GM12878 (cell line): Measurements from ENCODE around the gene RIT1. TPM values are rescaled to one million over a fixed set of nuclear protein-coding genes. Genes with fewer than 3 reads are reported as not detected.

ENCODE experiments used
- ATAC-seq: fragments of 200-7000 bp; cut with Tn5 transposase; 3 replicates; pipeline ENCODE4 v1.9.1; 2020; ENCODE audit warnings: mild to moderate bottlenecking, moderate library complexity
- BruUV-seq: library from RNA; stranded (reverse); fragments of 400-500 nt; replicated peaks from 2 replicates; lab custom pipeline; 2021; lab: Mats Ljungman, UMichigan
- CTCF ChIA-PET: fragments of 300-600 bp; sonication (Branson Sonifier 250); formaldehyde crosslinking; extraction: SDS; loops from one replicate; lab custom pipeline; 2021; ENCODE audit warnings: inconsistent platforms; lab: Yijun Ruan, JAX
- POLR2A ChIA-PET: fragments of 350-600 bp; formaldehyde crosslinking; extraction: SDS; loops from one replicate; lab custom pipeline; 2021; ENCODE audit warnings: inconsistent platforms; lab: Charles Lee
- RAD21 ChIA-PET: fragments of 300-600 bp; sonication (Branson Sonifier 250); formaldehyde crosslinking; loops from one replicate; lab custom pipeline; 2023; ENCODE audit warnings: antibody characterized with exemption; ENCODE audit not compliant: unreplicated experiment; lab: Charles Lee
- SMC1A ChIA-PET: fragments of 300-600 bp; sonication (Branson Sonifier 250); formaldehyde crosslinking; loops from one replicate; lab custom pipeline; 2023; ENCODE audit not compliant: unreplicated experiment, uncharacterized antibody; lab: Charles Lee
- DNase-seq: peaks from one replicate; pipeline ENCODE4 v3.0.0-alpha.2; 2011; ENCODE audit warnings: low read depth, low spot score
- FAIRE-seq: peaks from 3 replicates; lab custom pipeline; 2011; peaks lifted over from hg19 to GRCh38; lab: Jason Lieb, UNC
- H2AFZ ChIP-seq: 2 replicates; pipeline ENCODE4 v1.6.0; 2011; ENCODE audit warnings: low read depth, low read length, control low read depth; ENCODE audit not compliant: control insufficient read depth
- H3K27ac ChIP-seq: 2 replicates; pipeline ENCODE4 v1.5.1; 2011; ENCODE audit warnings: control low read depth; ENCODE audit not compliant: control insufficient read depth, insufficient read depth
- H3K27me3 ChIP-seq, 2 experiments: replicated peaks in 1 of 2; 2 replicates each; pipeline versions ENCODE4 v1.6.0 to v1.6.1; 2011; ENCODE audit warnings: low read length in 1 of 2; ENCODE audit not compliant: control insufficient read depth in 2 of 2, insufficient read depth in 2 of 2
- H3K36me3 ChIP-seq, 2 experiments: 2 replicates each; pipeline ENCODE4 v1.5.1; 2011; ENCODE audit warnings: low read length in 1 of 2; ENCODE audit not compliant: control insufficient read depth in 2 of 2, insufficient read depth in 2 of 2
- H3K4me1 ChIP-seq: 2 replicates; pipeline ENCODE4 v1.6.1; 2011; ENCODE audit warnings: mild to moderate bottlenecking, low read length, moderate library complexity, mixed read lengths; ENCODE audit not compliant: control insufficient read depth, insufficient read depth
- H3K4me2 ChIP-seq: 2 replicates; pipeline ENCODE4 v1.6.0; 2011; ENCODE audit warnings: control low read depth; ENCODE audit not compliant: control insufficient read depth, insufficient read depth
- H3K4me3 ChIP-seq: fragments of 200-600 bp; sonication (generic); 2 replicates; pipeline ENCODE4 v1.5.1; 2016
- H3K79me2 ChIP-seq: 2 replicates; pipeline ENCODE4 v1.6.0; 2011; ENCODE audit warnings: low read length; ENCODE audit not compliant: control insufficient read depth, insufficient read depth
- H3K9ac ChIP-seq: 2 replicates; pipeline ENCODE4 v1.8.0; 2011; ENCODE audit warnings: low read length, control low read depth, mixed read lengths; ENCODE audit not compliant: control insufficient read depth, insufficient read depth
- H3K9me3 ChIP-seq: replicated peaks from 3 replicates; pipeline ENCODE4 v1.5.1; 2011; ENCODE audit warnings: mild to moderate bottlenecking, low read length; ENCODE audit not compliant: control insufficient read depth, insufficient read depth
- H4K20me1 ChIP-seq: 2 replicates; pipeline ENCODE4 v1.6.0; 2011; ENCODE audit not compliant: control insufficient read depth, insufficient read depth
- BACH1 ChIP-seq: fragments of 450-650 bp; IDR thresholded peaks from 2 replicates; pipeline ENCODE4 v1.6.1; 2017; ENCODE audit warnings: mild to moderate bottlenecking, borderline replicate concordance
- CTCF ChIP-seq, 3 experiments: IDR thresholded peaks in 2 of 3; conservative IDR thresholded peaks in 1 of 3; 2 replicates each; pipeline ENCODE4 v1.5.1; 2011; ENCODE audit warnings: low read depth in 3 of 3, low read length in 3 of 3, mild to moderate bottlenecking in 3 of 3, control low read depth in 2 of 3, moderate library complexity in 2 of 3, inconsistent platforms in 1 of 3, mixed read lengths in 1 of 3; ENCODE audit not compliant: control insufficient read depth in 2 of 3, insufficient read depth in 1 of 3; ENCODE audit errors: extremely low read depth in 1 of 3
- ETV6 ChIP-seq, 2 experiments: fragments of 450-650 bp in 1 of 2; IDR thresholded peaks in 1 of 2; conservative IDR thresholded peaks in 1 of 2; 2 replicates each; pipeline ENCODE4 v1.6.1; 2014; ENCODE audit warnings: antibody characterized with exemption in 1 of 2, borderline replicate concordance in 1 of 2, low read depth in 1 of 2, mild to moderate bottlenecking in 1 of 2, moderate library complexity in 1 of 2
- NRF1 ChIP-seq: conservative IDR thresholded peaks from 2 replicates; pipeline ENCODE4 v1.6.1; 2011; ENCODE audit warnings: mild to moderate bottlenecking, low read depth, low read length, improper control_type of control experiment
- PML ChIP-seq: IDR thresholded peaks from 2 replicates; pipeline ENCODE4 v1.6.1; 2012; ENCODE audit warnings: low read length, inconsistent platforms
- RAD21 ChIP-seq: IDR thresholded peaks from 2 replicates; pipeline ENCODE4 v1.6.1; 2011; ENCODE audit warnings: mild to moderate bottlenecking, low read depth, low read length, moderate library complexity; ENCODE audit not compliant: insufficient read depth
- RAD51 ChIP-seq: fragments of 450-650 bp; IDR thresholded peaks from 2 replicates; pipeline ENCODE4 v1.6.1; 2016; ENCODE audit warnings: moderate library complexity, mild to moderate bottlenecking, inconsistent platforms
- WRNIP1 ChIP-seq: IDR thresholded peaks from 2 replicates; pipeline ENCODE4 v1.6.1; 2011; ENCODE audit warnings: low read depth, low read length, improper control_type of control experiment, borderline replicate concordance
- WGBS: methylation state at CpG from one replicate; pipeline ENCODE4 v1.1.6; 2016; ENCODE audit warnings: low lambda C conversion rate; ENCODE audit not compliant: insufficient replicate concordance, insufficient coverage; ENCODE audit errors: missing lambda C conversion rate; 5-methylcytosine and 5-hydroxymethylcytosine counted together
- in situ Hi-C: fragments of 300-500 bp; cut with MboI; formaldehyde crosslinking; loops from 9 replicates; pipeline ENCODE4 v1.14.3; 2018; ENCODE audit warnings: mixed read lengths
- intact Hi-C: fragments of 100-400 bp; cut with micrococcal nuclease; formaldehyde crosslinking; loops from one replicate; pipeline ENCODE4 v1.14.2; 2022; ENCODE audit not compliant: unreplicated experiment
- polyA plus RNA-seq, 11 experiments: library from polyadenylated mRNA; depleted of rRNA in 4 of 11; unstranded in 6 of 11; stranded (reverse) in 5 of 11; fragments of >200 nt; fragmentation: Nextera tagmentation in 4 of 11; fragmentation: Illumina TruSeq in 1 of 11; extraction: Ambion mirVana in 4 of 11; extraction: Trizol in 1 of 11; gene quantifications; 1 replicate in 1 of 11; 2 replicates in 10 of 11; pipeline versions ENCODE4 v1.2.1 to v1.2.3, GENCODE V29; 2011 to 2016; ENCODE audit warnings: inconsistent platforms in 2 of 11, missing spikeins in 2 of 11, low read depth in 1 of 11
- total RNA-seq, 4 experiments: library from RNA; depleted of rRNA in 3 of 4; stranded (reverse); fragments of >200 nt in 3 of 4; fragmentation: Illumina TruSeq in 1 of 4; extraction: Trizol in 1 of 4; gene quantifications; 2 replicates each; pipeline versions ENCODE4 v1.2.1 to v1.2.3, GENCODE V29; 2013 to 2021
- TF ChIP-seq, protein P1 (sequence below): fragments of 450-650 bp; IDR thresholded peaks from 2 replicates; pipeline ENCODE4 v1.6.1; 2016; ENCODE audit warnings: mild to moderate bottlenecking
- TF ChIP-seq, protein P2 (sequence below): IDR thresholded peaks from 2 replicates; pipeline ENCODE4 v1.6.1; 2011; ENCODE audit warnings: low read depth, low read length, improper control_type of control experiment, borderline replicate concordance
- TF ChIP-seq, protein P3 (sequence below): fragments of 450-650 bp; IDR thresholded peaks from 2 replicates; pipeline ENCODE4 v1.6.1; 2017; ENCODE audit warnings: mild to moderate bottlenecking
- TF ChIP-seq, protein P4 (sequence below): fragments of 450-650 bp; IDR thresholded peaks from 2 replicates; pipeline ENCODE4 v1.6.1; 2017; ENCODE audit warnings: low read depth, mild to moderate bottlenecking, moderate library complexity

Gene RIT1
- total and polyA plus RNA-seq, 10 of the 15 experiments (the other 5 are each of a cell fraction or from before 2014, with no cell fraction given), result 6.8 to 61.5 (median 13.7) TPM

DNA sequence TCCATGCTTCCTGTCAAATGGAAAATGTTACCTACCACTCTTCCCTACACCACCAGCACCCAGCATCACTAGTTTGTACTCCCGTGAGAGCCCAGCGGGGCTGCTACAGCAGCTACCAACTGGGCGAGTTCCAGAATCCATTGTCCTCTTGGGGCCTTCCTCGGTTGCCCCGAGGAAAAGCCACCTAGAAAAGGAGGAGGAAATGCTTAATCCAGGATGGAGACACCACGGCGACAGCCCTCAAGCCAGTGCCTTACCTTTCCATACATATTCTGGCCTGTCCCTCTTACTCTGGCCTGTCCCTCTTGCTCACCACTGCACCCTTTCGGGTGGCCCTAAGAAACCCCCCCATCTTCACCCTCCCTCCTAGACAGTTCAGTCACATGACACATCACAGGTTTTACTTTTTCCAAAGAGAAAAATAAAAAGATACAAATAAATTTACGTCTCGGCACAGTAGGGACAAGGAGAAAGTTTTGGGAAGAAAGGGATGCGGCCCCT lies 478 bp downstream of the RIT1 start:
- Histone ChIP-seq H3K9ac (peak overlapping the region; percentile 54), H3K27ac (peak overlapping the region; percentile 59), H2AFZ (peak overlapping the region; percentile 74), H3K9me3 (no peaks in the 10 kb centered on the region), H3K4me2 (peak overlapping the region; percentile 96), H3K36me3 (peaks cover 6 to 27% of the 10 kb centered on the region in 2 experiments), H3K79me2 (peaks cover 14% of the 10 kb centered on the region), H4K20me1 (no peaks in the 10 kb centered on the region), H3K27me3 (no peaks in the 10 kb centered on the region), H3K4me3 (peak overlapping the region; percentile 78), H3K4me1 (peaks cover 3% of the 10 kb centered on the region; the same call in 1 of the 2 replicates)
- CTCF ChIA-PET, result interaction anchor here (0.6 kb wide), 1 partner anchor 81 kb away, joined by 3 read pairs; no protein-coding TSS in a partner anchor
- 3% methylated on average over 10 of the region's 11 CpGs for WGBS
- BruUV-seq, result TSS peak; percentile 66
- in situ Hi-C loops, result no loop called here
- TF ChIP-seq BACH1, result 0 out of 2 replicates have a peak, but pooled peaks have one; percentile 18
- peak; percentile 93 for TF ChIP-seq RAD51
- TF ChIP-seq NRF1, result no peak
- TF ChIP-seq ETV6 (conservative IDR thresholded peaks at IDR 0.05 in 1 of 2, IDR thresholded peaks at IDR 0.05 in 1 of 2; ENCODE audit: borderline replicate concordance in 1 of 2, low read depth in 1 of 2), result no peak
- 0 out of 2 replicates have a peak, but pooled peaks have one; percentile 40 for TF ChIP-seq WRNIP1
- TF ChIP-seq CTCF (IDR thresholded peaks at IDR 0.05 in 2 of 3, conservative IDR thresholded peaks at IDR 0.05 in 1 of 3; ENCODE audit: control insufficient read depth in 2 of 3, extremely low read depth in 1 of 3, insufficient read depth in 1 of 3, low read depth in 3 of 3, low read length in 3 of 3), result 0 out of 6 replicates have a peak, but pooled peaks of 1 of the 3 experiments have one; percentile 9
- TF ChIP-seq RAD21, result peak; percentile 19; the same call in 1 of the 2 replicates
- TF ChIP-seq, protein P1, sequence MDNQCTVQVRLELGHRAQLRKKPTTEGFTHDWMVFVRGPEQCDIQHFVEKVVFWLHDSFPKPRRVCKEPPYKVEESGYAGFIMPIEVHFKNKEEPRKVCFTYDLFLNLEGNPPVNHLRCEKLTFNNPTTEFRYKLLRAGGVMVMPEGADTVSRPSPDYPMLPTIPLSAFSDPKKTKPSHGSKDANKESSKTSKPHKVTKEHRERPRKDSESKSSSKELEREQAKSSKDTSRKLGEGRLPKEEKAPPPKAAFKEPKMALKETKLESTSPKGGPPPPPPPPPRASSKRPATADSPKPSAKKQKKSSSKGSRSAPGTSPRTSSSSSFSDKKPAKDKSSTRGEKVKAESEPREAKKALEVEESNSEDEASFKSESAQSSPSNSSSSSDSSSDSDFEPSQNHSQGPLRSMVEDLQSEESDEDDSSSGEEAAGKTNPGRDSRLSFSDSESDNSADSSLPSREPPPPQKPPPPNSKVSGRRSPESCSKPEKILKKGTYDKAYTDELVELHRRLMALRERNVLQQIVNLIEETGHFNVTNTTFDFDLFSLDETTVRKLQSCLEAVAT, result peak; percentile 69; the same call in 1 of the 2 replicates
- TF ChIP-seq, protein P2, sequence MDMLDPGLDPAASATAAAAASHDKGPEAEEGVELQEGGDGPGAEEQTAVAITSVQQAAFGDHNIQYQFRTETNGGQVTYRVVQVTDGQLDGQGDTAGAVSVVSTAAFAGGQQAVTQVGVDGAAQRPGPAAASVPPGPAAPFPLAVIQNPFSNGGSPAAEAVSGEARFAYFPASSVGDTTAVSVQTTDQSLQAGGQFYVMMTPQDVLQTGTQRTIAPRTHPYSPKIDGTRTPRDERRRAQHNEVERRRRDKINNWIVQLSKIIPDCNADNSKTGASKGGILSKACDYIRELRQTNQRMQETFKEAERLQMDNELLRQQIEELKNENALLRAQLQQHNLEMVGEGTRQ, result peak; percentile 2; the same call in 1 of the 2 replicates
- TF ChIP-seq, protein P3, sequence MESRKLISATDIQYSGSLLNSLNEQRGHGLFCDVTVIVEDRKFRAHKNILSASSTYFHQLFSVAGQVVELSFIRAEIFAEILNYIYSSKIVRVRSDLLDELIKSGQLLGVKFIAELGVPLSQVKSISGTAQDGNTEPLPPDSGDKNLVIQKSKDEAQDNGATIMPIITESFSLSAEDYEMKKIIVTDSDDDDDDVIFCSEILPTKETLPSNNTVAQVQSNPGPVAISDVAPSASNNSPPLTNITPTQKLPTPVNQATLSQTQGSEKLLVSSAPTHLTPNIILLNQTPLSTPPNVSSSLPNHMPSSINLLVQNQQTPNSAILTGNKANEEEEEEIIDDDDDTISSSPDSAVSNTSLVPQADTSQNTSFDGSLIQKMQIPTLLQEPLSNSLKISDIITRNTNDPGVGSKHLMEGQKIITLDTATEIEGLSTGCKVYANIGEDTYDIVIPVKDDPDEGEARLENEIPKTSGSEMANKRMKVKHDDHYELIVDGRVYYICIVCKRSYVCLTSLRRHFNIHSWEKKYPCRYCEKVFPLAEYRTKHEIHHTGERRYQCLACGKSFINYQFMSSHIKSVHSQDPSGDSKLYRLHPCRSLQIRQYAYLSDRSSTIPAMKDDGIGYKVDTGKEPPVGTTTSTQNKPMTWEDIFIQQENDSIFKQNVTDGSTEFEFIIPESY, result no peak
- TF ChIP-seq PML, result 0 out of 2 replicates have a peak, but pooled peaks have one; percentile 13
- TF ChIP-seq, protein P4, sequence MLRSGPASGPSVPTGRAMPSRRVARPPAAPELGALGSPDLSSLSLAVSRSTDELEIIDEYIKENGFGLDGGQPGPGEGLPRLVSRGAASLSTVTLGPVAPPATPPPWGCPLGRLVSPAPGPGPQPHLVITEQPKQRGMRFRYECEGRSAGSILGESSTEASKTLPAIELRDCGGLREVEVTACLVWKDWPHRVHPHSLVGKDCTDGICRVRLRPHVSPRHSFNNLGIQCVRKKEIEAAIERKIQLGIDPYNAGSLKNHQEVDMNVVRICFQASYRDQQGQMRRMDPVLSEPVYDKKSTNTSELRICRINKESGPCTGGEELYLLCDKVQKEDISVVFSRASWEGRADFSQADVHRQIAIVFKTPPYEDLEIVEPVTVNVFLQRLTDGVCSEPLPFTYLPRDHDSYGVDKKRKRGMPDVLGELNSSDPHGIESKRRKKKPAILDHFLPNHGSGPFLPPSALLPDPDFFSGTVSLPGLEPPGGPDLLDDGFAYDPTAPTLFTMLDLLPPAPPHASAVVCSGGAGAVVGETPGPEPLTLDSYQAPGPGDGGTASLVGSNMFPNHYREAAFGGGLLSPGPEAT, result peak; percentile 19; the same call in 1 of the 2 replicates
- RAD21 ChIA-PET, result interaction anchor here (1.0 to 1.1 kb wide), 2 partner anchors 21 to 50 kb away, joined by 3 to 4 read pairs; no protein-coding TSS in a partner anchor
- DNase-seq, result no peak
- POLR2A ChIA-PET, result interaction anchor here (1.9 kb wide), 1 partner anchor 51 kb away, joined by 9 read pairs; the partner anchor contains the start of gene SYT11
- ATAC-seq, result peak; percentile 75
- no peak for FAIRE-seq
- SMC1A ChIA-PET, result interaction anchor here (1.3 to 1.5 kb wide), 2 partner anchors 49 to 79 kb away, joined by 3 to 5 read pairs; no protein-coding TSS in a partner anchor
- intact Hi-C loops, result loop anchor here (2.0 kb wide), 1 partner anchor 52 kb away; the partner anchor contains the start of gene SYT11
